Measurements from ENCODE around the gene PF4V1.

PF4V1 gene, protein sequence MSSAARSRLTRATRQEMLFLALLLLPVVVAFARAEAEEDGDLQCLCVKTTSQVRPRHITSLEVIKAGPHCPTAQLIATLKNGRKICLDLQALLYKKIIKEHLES

DNA sequence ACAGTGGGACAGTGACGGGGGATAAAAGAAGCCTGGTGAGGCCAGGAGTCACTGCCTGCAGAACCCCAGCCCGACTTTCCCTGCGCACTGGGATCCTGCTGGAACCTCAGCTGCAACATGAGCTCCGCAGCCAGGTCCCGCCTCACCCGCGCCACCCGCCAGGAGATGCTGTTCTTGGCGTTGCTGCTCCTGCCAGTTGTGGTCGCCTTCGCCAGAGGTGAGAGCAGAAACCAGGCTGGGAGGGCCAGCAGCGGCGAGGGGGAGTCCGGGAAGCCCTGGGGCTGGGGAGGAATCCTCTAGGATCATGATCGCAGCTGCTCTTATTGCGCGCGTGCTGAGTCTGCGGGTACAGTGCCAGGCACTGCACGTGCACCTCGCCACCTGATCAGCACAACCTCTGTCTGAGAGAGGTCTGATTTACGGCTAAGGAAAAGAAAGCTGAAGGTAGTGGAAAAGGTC lies at the start of gene PF4V1:
Gene PF4V1, plus strand, starts transcription at position 51 of the 459 bp plus-strand sequence. Its CDS starts 67 bp downstream, at position 118.
- DNase-seq (ENCODE audit: low read depth, low spot score) = peak; percentile 59

DNA sequence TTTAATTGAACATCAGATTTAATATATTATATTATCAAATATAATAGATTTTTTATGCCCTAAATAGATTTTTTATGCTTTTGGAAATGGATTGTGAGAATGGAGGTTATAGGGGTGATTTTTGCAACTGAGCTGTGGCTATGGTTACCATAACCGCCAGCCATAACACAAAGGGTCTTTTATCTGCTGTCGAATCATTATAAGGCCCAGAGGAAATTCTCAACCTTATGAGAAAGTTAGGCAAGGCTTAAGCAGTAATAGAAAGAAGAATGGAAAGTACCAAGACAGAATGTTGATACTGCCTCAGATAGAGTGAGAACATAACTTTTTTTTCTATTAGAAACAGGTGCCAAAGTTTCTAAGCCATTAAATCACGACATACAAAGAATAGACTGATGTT lies 42.9 kb upstream of the PF4V1 start:
- no peak for DNase-seq (ENCODE audit: low read depth, low spot score)

DNA sequence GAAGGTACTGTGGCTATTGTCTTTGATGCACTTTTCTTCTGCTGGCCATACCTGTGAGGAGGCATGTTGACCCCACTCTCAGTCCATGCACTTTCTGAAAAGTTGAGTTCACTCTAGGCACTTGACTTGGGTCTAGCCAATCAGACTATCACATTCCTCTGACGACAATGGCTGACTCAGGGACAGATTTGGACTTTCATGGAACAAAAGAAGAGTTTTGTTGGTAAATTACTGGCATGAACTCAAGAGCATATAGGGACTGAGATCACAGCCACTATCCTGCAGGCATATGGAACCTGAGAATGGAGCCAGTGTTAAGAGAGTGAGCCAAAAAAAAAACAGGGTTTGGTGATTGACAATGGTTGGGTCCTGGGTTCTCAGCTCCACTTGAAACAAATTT lies 41.3 kb upstream of the PF4V1 start:
- no peak for DNase-seq (ENCODE audit: low read depth, low spot score)

DNA sequence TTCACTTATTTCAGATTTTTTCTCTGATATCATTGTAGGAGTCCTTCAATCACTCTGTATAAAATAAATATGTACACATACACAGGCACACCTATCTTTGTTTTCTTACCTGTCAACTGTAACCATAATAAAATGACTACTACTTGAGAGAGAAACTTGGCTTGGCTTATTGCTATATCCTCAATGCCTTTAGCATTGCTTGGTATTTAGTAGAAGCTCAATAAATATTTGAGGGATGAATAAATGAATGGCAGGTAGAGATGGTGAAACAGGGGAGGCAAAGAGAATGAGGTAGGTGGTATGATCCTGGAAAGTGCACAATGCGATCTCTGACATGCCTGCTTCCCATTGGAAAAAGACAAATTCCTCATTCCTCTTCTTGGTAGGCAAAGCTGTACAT lies 38.4 kb upstream of the PF4V1 start:
- DNase-seq (ENCODE audit: low read depth, low spot score) = no peak

DNA sequence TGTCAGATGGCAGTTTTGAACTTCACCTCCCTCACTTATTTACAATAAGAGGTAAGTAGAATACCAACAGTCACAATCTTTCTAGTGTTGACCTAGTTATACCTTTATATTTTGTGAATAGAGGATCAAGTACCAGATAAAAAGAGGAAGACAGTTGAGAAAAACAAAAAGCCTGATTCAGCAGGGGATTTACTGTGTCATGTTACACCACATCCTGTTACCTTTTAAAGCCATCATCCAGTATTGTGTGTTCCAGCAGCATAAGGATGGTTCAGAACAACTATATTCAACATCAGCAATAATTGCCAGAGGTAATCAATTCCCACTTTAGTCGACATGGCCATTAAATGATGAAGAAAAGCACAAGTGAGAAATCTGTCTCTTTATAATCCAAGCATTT lies 38.0 kb upstream of the PF4V1 start:
- no peak for DNase-seq (ENCODE audit: low read depth, low spot score)

DNA sequence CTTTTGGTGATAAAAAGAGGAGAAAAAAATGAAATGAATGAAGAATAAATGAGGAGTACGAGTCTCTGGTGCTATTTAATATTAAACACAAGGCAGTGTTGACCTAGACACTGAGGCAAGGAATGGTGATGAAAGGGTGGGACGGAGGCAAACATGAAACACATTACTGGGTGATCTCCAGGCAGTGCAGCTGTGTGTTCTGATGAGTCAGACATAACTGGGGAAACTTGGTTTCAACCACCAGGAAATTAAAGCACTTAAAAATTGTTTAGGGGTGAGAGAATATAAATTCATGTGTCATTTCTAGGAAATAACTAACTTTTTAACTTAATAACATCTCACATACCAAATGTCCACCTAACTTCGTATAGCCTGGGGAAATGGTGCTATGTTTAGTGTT lies 36.3 kb upstream of the PF4V1 start:
- no peak for DNase-seq (ENCODE audit: low read depth, low spot score)

DNA sequence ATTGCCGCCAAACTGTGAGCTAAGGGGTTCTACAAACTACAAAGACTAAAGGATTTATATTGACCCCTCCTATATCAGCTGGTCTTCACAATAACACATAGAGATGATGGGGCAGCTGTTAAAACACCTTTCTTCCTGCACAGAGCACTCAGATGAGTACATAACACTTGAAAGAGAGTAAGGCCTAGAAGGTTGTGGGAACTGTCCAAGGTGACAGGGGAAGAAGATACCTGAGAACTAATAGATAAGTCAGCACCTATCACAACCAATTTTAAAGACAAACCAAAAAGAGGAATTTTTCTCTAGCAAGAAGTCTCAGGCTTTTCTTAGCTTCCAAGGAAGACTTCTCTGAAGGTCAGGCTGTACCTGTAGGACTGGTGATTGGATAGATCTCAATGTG lies 35.8 kb upstream of the PF4V1 start:
- DNase-seq (ENCODE audit: low read depth, low spot score) = no peak

DNA sequence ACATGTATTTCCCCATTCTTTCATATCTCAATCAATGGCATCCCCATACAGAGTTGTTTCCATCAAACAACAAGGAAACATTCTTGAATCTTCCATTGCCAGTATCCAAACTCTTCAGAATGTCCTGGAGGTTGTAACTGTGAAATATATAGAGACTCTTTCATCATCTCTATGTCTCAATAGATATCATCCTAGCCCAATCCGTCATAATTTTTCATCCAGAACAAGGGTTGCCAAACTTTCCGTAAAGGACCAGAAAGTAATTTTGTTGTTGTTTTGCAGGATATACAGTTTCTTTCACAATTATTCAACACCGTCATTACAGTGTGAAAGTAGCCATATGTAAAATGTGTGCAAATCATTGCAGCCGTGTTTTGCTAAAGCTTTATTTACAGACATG lies 31.8 kb upstream of the PF4V1 start:
- no peak for DNase-seq (ENCODE audit: low read depth, low spot score)

DNA sequence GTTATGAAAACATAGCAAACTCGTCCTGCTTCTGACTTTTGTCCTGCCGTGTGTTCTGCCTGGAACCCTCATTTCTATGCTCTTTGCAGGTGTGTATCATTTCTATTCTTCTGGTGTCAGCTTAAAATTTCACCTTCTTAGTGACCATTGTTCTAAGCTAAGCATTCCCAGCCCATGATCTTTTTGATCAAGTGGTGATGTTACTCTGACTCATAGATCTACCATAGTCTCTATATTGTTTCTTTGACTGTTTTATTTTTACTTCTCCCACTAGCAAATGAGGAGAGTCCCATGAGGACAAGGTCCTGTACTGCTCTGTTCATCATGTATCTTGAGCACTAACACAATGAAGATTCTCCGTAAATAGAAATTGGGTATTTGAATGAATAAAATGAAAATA lies 30.7 kb upstream of the PF4V1 start:
- DNase-seq (ENCODE audit: low read depth, low spot score) = no peak

DNA sequence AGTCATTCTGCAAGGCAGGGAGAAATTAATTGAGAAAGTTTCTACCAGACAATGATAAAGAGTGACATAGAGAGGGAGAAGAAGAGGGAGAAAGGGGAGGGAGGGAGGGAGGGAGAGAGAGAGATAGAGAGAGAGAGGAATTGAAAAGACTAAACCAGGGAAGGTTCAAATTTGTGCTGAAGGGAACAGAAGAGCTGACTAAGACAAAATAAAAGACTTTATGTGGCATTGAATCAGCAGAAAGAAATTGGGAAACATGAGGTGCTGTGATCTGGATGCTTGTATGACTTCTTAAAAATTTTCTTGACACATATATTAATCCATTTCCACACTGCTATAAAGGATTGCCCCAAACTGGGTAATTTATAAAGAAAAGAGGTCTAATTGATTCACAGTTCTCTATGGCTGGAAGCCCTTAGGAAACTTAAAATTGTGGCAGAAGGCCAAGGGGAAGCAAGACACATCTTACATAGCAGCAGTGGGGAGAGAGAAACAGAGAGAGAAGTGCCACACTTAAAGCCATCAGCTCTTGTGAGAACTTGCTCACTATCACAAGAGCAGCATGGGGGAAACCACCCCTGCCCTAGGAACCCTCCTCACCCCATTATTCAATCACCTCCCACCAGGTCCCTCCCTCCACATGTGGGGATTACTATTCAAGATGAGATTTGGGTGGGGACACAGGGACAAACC lies 30.1 kb upstream of the PF4V1 start:
- DNase-seq (ENCODE audit: low read depth, low spot score) = no peak

DNA sequence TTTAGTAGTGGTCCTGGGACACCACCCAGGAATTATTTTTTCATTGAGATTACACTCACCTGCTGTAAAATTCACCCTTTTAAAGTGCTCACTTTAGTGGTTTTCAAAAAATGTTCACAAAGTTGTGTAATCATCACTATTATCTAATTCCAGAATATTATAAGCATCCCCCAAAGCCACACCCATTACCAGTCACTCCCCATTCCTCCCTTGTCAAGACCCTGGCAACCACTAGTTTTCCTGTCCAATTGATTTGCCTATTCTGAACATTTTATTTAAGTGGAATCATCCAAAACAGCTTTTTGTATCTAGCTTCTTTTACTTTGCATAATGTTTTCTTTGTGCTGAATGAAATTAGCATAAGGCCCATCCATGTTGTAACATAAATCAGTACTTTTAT lies 29.3 kb upstream of the PF4V1 start:
- no peak for DNase-seq (ENCODE audit: low read depth, low spot score)

DNA sequence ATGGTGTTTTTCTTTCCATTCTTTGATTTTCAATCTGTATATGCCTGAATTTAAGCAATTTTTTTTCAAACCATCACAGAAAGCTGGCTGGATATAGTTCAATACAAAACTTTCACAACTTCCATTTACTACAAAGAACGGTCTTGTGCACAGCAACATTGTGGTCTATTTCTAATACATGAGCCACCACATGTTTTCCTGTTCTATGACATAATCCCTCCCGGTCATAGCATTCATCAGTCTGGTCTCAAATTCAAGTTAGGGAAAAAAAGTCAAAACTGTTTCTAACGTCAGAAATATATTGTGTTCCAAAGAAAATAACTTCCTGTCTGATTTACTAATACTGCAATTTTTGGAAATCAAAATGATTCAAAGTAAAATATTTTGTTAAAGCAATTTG lies 24.1 kb upstream of the PF4V1 start:
- DNase-seq (ENCODE audit: low read depth, low spot score) = no peak

DNA sequence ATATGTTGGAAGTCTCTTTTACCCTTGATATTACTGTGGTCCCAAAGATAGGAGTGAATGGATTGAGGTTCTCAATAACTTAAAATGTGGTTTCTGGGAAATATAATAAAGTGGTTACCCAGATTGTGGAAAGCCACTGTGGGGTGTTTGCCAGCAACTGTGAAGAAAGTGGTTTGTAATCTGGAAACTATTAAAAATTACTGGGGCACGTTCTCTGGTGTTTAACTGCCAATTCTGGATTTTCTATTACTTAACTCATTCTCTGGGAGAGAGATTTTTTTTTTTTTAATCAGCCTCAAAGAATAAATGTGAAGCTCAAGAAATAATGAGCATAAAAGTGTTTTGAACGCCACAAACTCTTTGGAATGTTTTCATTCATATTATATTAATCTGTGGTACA lies 21.5 kb upstream of the PF4V1 start:
- no peak for DNase-seq (ENCODE audit: low read depth, low spot score)

DNA sequence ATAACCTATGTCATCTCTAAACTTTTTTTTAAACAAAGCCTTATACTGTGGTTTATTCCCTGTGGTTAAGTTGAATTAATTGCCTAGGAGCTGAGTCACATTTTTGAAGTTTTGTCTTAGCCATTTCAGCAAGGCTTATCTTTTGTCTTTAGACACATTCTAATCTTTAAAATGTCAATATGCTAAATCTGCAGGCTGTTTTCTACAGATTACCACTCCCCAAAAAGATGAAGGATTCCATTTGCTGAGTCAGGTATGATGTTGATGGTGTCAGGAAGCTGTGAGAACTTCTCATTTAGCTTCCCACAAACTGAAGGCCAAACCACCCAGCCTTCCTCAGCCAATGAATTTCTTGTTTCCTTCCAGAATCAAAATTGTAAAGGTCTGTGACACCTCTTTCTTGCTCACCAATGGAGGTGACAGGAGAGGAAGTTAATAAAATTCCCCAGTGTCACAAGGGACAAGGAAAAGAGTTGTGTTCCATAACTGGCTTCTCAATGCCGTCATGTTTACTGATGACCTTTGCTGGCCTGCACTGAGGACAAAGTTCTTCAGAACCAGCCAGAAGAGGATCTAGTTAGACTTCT lies 20.4 kb upstream of the PF4V1 start:
- no peak for DNase-seq (ENCODE audit: low read depth, low spot score)

DNA sequence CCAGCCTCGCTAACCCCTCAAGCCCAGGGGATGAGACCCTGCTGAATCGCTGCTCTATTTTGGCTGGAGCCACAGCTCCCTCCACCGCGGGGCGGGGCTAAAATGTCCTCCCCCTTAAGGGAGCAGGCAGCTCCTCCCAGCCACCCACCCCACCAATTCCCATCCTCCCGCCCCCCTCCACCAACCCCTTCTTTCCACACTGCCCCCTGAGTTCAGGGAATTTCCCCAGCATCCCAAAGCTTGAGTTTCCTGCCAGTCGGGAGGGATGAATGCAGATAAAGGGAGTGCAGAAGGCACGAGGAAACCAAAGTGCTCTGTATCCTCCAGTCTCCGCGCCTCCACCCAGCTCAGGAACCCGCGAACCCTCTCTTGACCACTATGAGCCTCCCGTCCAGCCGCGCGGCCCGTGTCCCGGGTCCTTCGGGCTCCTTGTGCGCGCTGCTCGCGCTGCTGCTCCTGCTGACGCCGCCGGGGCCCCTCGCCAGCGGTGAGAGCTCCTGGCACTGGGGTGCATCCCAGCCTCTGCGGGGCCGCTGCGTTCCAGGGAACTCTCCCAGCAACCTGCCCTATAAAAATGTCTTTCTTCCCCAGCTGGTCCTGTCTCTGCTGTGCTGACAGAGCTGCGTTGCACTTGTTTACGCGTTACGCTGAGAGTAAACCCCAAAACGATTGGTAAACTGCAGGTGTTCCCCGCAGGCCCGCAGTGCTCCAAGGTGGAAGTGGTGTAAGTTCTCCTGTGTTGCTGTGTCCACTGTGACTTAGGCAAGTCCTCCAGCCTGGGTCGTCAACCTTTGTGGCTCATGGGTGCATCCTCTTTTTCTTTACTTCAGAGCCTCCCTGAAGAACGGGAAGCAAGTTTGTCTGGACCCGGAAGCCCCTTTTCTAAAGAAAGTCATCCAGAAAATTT lies 16.5 kb upstream of the PF4V1 start, which contains the start of gene CXCL6:
Gene CXCL6, plus strand, starts transcription at position 306 of the 907 bp plus-strand sequence. Its CDS starts 73 bp downstream, at position 379.
- peak; percentile 18 for DNase-seq (ENCODE audit: low read depth, low spot score)

DNA sequence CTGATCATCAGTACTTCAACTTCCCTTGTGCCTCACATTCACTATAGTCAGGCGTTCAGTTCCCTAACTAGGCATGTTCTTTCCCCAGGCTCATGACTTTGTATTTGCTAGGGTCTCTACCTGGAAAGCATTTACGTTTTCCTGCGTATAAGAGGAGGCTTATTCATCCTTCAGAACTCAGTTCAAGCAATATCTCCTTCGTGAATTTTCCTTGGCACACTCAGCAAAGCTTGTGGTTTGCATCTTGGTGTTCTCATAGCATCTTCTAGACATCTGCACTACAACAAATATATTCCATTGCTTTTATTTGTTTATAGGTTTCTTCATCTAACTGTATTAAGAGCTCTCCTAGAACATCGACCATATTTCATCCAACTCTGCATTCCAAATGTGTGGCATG lies 14.0 kb upstream of the PF4V1 start:
- no peak for DNase-seq (ENCODE audit: low read depth, low spot score)

DNA sequence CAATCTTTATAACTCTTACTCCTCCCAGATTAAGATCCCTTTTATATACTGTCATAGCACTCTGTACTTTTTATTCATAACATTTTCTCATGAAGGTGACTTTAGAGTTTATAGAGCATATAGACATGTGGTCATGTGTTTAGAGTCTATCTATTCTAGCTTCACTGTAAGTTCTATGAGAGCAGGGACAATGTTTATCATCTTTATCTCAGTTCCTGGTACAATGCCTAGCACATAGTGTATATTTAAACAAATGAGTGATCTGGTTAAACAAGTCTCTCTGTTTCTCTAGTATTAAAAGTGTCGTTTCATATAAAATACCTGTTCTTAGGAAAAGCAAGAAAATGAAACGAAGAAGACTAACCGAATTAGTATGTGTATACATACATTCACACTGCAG lies 13.4 kb upstream of the PF4V1 start:
- no peak for DNase-seq (ENCODE audit: low read depth, low spot score)

DNA sequence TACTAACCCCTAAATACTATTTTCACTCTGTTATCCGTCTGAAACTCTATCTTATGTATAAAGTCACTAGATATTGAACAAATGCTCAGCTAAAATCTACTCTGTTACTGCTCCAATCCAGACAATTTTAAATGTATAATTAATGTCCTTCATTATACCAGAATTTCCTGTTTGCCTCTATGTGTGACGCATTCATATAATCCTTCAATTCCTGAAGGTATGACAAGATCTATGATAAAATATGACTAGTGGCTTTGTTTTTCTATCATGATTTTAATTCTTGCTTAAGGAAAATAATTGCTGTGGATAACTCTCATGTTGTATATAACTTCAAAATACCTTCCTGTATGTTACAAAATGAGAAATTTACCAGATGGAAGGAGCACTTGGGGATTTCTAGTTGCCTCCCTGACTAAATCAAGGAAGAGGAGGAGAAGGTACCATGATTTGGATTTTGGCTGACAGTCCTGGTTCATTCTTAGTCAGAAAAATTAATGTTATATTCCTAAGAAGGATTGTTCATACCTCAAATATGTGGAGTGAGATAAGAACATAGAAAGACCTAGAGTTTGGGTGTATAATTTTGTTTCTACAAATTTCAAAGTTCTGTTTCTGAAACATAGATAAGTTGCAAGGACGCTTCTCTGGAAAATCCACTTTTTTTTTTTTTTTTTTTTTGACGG lies 11.7 kb upstream of the PF4V1 start:
- no peak for DNase-seq (ENCODE audit: low read depth, low spot score)

DNA sequence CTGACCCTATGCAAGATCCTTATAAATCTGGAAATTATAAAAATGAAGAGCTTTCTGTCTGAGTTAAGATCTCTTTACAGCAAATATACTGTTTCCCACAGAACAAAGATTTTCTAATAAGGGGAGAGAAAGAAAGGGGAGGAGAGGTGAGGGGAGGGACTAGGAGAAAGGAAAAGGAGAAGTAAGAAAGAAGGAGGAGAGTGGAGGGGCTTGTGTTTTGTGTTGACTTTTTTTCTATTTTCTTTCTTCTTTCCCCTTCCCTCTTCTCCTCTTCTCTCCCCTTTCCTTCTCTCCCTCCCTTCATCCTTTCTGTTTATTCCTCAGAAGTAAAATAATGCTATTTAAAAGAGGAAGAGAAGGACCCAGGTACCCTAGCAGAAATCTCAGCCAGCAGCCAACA lies 10.4 kb upstream of the PF4V1 start:
- DNase-seq (ENCODE audit: low read depth, low spot score) = no peak

DNA sequence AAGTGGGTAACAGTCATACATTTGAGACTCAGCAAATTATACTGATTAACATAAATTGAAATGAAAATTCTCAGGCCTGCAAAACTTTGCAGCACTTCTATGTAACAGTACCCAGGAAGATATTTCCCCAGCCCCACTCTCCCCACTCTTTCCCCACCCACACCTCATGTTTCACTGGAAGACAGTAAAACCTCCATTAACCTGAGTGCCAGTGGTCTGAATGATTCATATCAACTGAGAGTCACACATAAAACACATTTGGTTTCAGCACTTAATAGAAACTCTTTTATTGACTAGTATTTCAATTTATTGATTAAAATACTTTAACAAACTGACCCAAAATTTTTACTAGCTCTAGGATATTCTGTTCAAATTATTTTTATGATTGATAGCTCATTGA lies 9.7 kb upstream of the PF4V1 start:
- no peak for DNase-seq (ENCODE audit: low read depth, low spot score)

DNA sequence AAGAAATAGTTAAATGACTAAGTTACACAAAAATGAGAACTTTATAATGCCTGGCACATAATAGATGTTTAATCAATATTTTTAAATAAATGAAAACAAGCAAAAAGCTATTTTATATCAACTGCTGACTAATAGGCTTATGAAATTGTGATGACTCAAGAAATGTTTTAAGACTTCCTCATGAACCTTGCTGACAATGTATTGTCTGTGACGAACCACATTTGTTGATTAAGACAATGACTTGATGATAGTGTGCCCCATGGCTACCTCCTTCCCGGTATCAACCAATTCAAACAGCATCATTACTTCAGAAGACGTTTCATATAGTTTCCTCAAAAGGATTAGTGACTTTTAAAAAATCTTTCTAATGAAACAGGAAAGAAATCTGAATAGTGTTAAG lies 8.8 kb upstream of the PF4V1 start:
- no peak for DNase-seq (ENCODE audit: low read depth, low spot score)

DNA sequence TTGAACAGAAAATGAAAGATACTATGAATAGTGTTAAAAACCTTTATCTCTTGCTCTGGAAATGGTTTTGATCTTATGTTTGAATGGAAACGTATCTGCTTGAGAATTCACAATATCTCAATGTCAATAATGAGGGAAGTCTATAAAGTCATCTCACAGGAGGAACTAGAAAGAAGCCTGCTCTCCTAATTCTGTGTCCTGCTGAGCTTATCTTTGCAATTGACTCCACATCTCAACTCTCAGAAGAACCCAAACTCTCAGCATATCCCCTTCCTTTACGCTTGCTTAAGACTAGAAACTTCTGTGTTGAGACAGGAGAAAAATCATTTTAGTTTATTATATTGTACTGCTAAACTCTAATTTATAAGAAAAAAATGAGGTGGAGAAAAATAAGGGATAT lies 8.3 kb upstream of the PF4V1 start:
- no peak for DNase-seq (ENCODE audit: low read depth, low spot score)
